ENCODE results near the gene RFFL. TPM values are rescaled to one million over a fixed set of nuclear protein-coding genes. Genes with fewer than 3 reads are reported as not detected.

The RFFL gene
- total RNA-seq, 1 experiment from 2014 or later: 40.3 TPM

- Histone ChIP-seq H3K4me3 (replicated peaks in 1 of 2; ENCODE audit: low read depth in 1 of 2, low read length in 2 of 2) (no peak overlapping the region), H3K4me1 (ENCODE audit: control insufficient read depth in 1 of 2, insufficient read depth in 2 of 2, low read length in 2 of 2) (no peaks in the 10 kb centered on the region), H4K20me1 (ENCODE audit: insufficient read depth) (no peaks in the 10 kb centered on the region), H3K9me3 (ENCODE audit: control insufficient read depth in 1 of 2, insufficient read depth in 1 of 2, low read depth in 1 of 2, low read length in 2 of 2) (no peaks in the 10 kb centered on the region), H3K36me3 (ENCODE audit: control insufficient read depth in 1 of 2, insufficient read depth in 2 of 2, low read length in 2 of 2) (peaks cover 38 to 49% of the 10 kb centered on the region in 2 experiments; a peak in 3 of 4 replicates), H3K27me3 (ENCODE audit: insufficient read depth, low read length) (no peaks in the 10 kb centered on the region), H3K27ac (ENCODE audit: low read depth, low read length) (no peak overlapping the region), H3K79me2 (ENCODE audit: insufficient read depth, low read length) (peaks cover 4% of the 10 kb centered on the region; the same call in 1 of the 2 replicates), H3K9me2 (ENCODE audit: insufficient read depth) (no peaks in the 10 kb centered on the region), H2AFZ (ENCODE audit: low read depth, low read length, poor library complexity, severe bottlenecking) (no peak overlapping the region), H3K4me2 (ENCODE audit: low read length) (no peak overlapping the region), H3K9ac (ENCODE audit: low read length) (no peak overlapping the region)
- intact Hi-C loops (cut with micrococcal nuclease): no loop called here
- DNase-seq (ENCODE audit: low read depth, low spot score) (no peak), ATAC-seq (no peak)
- ChIA-PET RAD21 (ENCODE audit: low non-redundant PET in 1 of 2, low total read pairs in 2 of 2, uncharacterized antibody in 2 of 2, unreplicated experiment in 2 of 2) (no interaction called here), CTCF (no interaction called here), POLR2A (no interaction called here)
- TF ChIP-seq ZNF274 (IDR thresholded peaks at IDR 0.05; ENCODE audit: low read depth, low read length): no peak
- TF ChIP-seq ELF1 (IDR thresholded peaks at IDR 0.05; ENCODE audit: borderline replicate concordance, low read depth): no peak
- TF ChIP-seq SRF (IDR thresholded peaks at IDR 0.05; ENCODE audit: low read depth): no peak
- no peak for TF ChIP-seq CTCF (IDR thresholded peaks at IDR 0.05 in 2 of 3, conservative IDR thresholded peaks at IDR 0.05 in 1 of 3; ENCODE audit: borderline replicate concordance in 1 of 3, insufficient read depth in 1 of 3, low read depth in 2 of 3, low read length in 2 of 3)
- TF ChIP-seq CEBPB (IDR thresholded peaks at IDR 0.05; ENCODE audit: low read depth): no peak
- BruUV-seq (replicated peaks): no TSS peak
These were observed 74.9 kb downstream of the RFFL start for GRCh38 chr17:34988644-34989043.

GRCh38 chr17:34987232-34987631, 76.3 kb downstream of the RFFL start:
- POLR2A ChIA-PET: no interaction called here
- Histone ChIP-seq H4K20me1 (ENCODE audit: insufficient read depth) (no peaks in the 10 kb centered on the region), H3K27ac (ENCODE audit: low read depth, low read length) (no peak overlapping the region), H3K4me2 (ENCODE audit: low read length) (no peak overlapping the region), H3K4me1 (ENCODE audit: control insufficient read depth in 1 of 2, insufficient read depth in 2 of 2, low read length in 2 of 2) (no peaks in the 10 kb centered on the region), H3K9me3 (ENCODE audit: control insufficient read depth in 1 of 2, insufficient read depth in 1 of 2, low read depth in 1 of 2, low read length in 2 of 2) (no peaks in the 10 kb centered on the region), H3K79me2 (ENCODE audit: insufficient read depth, low read length) (peaks cover 16% of the 10 kb centered on the region; the same call in 1 of the 2 replicates), H3K36me3 (ENCODE audit: control insufficient read depth in 1 of 2, insufficient read depth in 2 of 2, low read length in 2 of 2) (peaks cover 28 to 38% of the 10 kb centered on the region in 2 experiments; a peak in 3 of 4 replicates), H2AFZ (ENCODE audit: low read depth, low read length, poor library complexity, severe bottlenecking) (no peak overlapping the region), H3K27me3 (ENCODE audit: insufficient read depth, low read length) (no peaks in the 10 kb centered on the region), H3K9me2 (ENCODE audit: insufficient read depth) (no peaks in the 10 kb centered on the region), H3K4me3 (replicated peaks in 1 of 2; ENCODE audit: low read depth in 1 of 2, low read length in 2 of 2) (no peak overlapping the region), H3K9ac (ENCODE audit: low read length) (no peak overlapping the region)
- RAD21 ChIA-PET (ENCODE audit: low non-redundant PET in 1 of 2, low total read pairs in 2 of 2, uncharacterized antibody in 2 of 2, unreplicated experiment in 2 of 2): no interaction called here
- DNase-seq (ENCODE audit: low read depth, low spot score) (no peak), ATAC-seq (no peak)
- intact Hi-C loops (cut with micrococcal nuclease): no loop called here
- BruUV-seq (replicated peaks): no TSS peak
- CTCF ChIA-PET: no interaction called here
- TF ChIP-seq ELF1 (IDR thresholded peaks at IDR 0.05; ENCODE audit: borderline replicate concordance, low read depth): no peak
- TF ChIP-seq REST (IDR thresholded peaks at IDR 0.05; ENCODE audit: low read depth): no peak
- no peak for TF ChIP-seq EZH2 (IDR thresholded peaks at IDR 0.05)
- TF ChIP-seq FOSL1 (IDR thresholded peaks at IDR 0.05; ENCODE audit: low read depth): no peak
- TF ChIP-seq EZH2phosphoT487 (IDR thresholded peaks at IDR 0.05; ENCODE audit: borderline replicate concordance): no peak
- no peak for TF ChIP-seq MAX (IDR thresholded peaks at IDR 0.05)
- TF ChIP-seq POLR2AphosphoS5 (IDR thresholded peaks at IDR 0.05; ENCODE audit: low read depth, low read length): no peak
- no peak for TF ChIP-seq ZFX (IDR thresholded peaks at IDR 0.05)
- TF ChIP-seq YY1 (IDR thresholded peaks at IDR 0.05; ENCODE audit: extremely low read depth, insufficient replicate concordance, low read depth, low read length): no peak
- no peak for TF ChIP-seq JUND (IDR thresholded peaks at IDR 0.05)
- no peak for TF ChIP-seq CEBPB (IDR thresholded peaks at IDR 0.05; ENCODE audit: low read depth)
- TF ChIP-seq ATF3 (IDR thresholded peaks at IDR 0.05): no peak
- TF ChIP-seq SP1 (IDR thresholded peaks at IDR 0.05; ENCODE audit: low read depth): no peak
- no peak for TF ChIP-seq EGR1 (IDR thresholded peaks at IDR 0.05; ENCODE audit: low read depth)

Data from HCT116 (cell line).